ENCODE data around the gene RNLS.

Gene RNLS

DNA sequence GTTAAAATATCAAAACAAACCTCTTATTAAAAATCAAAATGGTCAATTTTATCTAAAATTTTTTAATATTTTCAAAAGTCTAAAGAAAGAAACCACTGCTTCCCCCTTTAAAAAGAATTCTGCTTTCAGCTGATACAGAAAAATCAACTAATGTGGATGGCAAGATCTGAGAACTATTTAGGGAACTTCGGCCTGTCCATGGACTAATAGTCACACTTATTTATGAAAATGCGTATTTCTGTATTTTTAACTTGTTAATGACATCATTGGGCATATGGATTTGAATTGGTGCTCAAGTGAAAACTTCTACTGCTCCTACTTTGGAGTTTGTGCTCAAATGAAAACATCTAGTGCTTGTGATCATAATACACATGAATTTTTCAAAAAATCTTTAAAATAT is 31.9 kb downstream of the RNLS start:
- no peak for DNase-seq

DNA sequence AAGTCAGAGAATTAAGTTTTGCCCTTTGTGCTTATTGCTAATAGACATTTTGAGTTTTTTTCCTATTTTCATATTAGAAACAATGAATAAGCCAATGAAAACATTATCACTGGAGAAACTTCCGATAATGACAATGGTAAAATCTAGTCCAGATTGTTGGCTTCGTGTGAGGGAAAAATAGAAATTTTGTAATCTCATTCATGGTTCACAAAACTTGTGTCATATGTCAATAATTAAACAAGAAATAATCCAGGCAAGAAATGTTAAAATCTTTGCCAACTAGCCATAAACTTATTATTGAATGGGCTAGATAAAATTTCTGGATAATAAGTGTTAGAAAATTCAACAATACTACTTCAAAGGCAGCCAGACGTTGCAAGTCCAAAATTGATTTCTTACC is 36.6 kb downstream of the RNLS start:
- no peak for DNase-seq

DNA sequence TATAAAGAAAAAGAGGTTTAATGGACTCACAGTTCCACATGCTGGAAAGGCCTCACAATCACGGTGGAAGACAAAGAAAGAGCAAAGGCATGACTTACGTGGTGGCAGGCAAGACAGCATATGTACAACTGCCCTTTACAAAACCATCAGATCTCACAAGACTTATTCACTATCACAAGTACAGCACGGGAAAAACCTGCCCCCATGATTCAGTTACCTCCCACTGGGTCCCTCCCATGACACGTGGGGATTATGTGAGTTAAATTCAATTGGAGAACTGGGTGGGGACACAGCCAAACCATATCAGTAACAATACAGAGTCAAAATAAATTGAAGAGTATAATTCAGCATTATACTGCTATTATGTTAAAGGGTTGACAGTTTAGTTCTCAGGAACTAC is 37.8 kb downstream of the RNLS start:
- DNase-seq = no peak

DNA sequence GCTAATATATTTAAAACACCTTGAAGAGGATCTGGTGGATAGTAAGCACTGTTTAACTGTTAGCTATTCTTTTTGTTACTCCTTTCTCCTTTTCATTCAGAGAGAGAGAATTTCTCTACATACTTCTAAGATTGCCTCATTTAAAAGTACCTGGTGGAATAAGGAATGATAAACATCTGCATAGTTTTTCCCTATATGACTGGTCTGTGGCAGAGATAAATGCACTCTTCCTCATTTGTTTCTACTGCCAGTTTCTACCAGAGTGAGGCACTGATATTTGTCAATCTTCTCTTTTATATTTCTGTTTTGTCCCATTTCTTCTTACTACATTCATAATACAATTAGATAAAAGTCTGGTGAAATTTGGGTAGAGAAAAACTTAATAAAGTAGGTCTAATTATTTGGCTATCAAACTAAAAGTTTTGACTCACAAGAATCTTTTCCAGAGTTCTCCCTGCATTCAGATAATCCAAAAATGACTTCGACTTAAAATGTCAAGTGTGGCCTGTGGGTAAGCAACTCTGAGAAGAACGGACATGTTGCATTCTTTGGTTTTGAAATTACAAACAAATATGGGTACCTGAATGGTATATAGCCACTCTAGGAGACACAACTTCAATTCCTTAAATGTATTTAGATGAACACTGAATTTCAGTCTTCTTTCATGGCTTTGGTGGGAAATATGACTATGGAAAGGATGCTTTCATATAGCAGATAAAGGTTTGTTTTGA is 38.8 kb downstream of the RNLS start:
- DNase-seq = no peak

DNA sequence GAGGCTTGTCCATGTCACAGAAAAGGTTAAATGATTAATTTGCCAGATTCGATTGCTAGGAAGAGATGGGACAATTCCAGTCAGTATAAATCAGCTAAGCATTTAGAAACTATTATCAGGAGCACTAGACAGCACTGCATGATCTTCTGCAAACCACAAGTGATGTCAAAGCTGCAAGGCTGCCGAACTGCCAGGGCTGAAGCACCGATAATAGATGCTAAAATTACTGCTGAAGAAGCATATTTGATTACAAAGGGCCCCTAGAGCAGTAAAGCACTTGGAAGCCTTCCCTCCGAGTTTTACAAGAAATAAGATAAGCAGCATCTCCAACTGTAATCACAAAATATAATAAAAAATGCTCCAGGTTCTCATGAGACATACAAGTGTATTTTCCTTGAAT is 40.6 kb downstream of the RNLS start:
- DNase-seq = no peak

DNA sequence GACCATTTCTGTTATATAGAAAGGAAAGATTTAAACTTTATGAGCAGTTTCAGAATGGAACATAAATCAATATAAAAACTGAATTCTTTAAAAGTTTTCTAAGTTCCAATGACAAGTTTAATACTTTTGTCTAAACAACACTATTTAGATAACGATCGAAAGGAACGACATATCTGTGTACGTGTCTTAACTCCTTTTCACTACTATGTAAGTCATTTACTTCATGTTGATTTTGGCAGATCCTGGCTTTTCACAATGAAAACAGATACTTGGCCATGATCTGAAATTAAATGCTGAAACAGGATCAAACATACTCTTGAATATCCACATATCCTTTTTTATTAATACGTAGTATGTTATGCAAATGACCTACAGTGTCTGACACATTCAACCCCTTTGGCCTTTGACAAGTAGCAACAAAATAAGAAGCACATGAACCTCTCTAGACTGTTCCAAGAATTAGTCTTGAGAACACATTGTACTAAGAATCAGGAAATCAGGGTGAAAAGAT is 41.9 kb downstream of the RNLS start:
- DNase-seq = no peak

DNA sequence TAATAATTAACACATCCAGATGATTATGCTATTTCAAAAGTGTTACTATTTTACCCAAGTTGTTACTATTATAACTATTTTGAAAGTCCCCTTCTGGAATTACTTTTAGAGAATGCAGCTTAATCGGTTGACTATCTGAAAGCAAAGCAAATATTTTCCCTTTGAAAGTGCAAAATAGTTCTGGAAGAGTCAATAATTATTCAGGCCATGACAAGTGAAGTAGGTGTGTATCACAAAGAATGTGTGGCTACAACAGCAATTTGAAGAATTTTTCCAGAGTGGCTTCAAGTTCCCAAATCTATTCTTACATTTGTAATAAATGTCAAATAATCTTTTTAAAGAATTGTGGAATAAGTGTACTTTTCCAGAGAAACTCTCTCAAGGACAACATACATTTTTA is 42.8 kb downstream of the RNLS start:
- DNase-seq = no peak

DNA sequence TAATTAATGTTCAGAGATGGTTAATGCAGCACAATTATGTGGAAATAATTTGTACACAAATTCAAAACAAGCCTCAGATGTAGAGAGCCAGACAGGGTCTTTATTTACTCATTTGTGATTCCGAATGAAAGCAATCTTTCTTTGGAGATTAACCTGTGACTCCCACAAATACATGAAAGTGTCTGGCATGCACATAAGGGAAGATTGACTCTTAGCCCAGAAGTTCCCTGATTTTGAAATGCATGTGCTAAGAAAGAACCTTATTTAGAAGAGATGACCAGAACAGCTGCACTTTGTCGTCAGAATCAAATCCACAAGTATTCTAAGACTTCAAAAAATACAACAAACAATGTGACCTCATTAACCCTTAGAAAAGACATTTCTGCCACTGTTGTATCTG is 45.1 kb downstream of the RNLS start:
- DNase-seq = no peak

DNA sequence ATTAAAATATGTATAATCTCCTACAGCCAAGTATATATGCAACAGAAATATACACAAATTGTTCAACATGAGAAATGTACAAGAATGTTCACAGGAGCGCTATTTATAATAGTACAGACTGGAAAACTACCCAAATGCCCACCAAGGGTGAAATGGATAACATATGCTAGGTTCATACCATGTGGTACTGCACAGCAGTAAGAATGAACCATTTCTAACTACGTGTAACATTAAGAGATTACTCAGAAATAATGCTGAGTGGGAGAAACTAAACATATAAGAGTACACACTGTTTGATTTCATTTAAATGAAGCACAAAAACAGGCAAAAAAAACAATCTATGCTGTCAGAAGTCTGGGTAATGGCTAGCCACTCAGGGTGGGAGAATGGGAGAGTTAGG is 45.8 kb downstream of the RNLS start:
- no peak for DNase-seq

DNA sequence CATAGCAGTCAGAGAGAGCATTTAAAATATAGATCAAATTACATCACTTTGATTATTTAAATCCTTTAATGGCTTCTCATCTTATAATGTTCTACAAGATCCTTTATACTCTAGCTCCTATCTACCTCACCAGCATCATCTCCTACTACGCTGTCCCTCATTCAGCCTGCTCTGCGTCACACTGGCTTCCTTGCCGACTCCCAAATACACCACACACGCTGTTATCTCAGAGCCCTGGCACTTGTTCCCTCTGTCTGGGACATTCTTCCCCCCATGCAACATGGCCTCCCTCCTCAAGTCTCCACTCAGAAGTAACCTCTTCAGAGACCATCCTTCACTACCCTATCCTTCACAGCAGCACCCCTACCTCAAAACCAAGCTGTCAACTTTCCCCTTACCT is 46.7 kb downstream of the RNLS start:
- no peak for DNase-seq

DNA sequence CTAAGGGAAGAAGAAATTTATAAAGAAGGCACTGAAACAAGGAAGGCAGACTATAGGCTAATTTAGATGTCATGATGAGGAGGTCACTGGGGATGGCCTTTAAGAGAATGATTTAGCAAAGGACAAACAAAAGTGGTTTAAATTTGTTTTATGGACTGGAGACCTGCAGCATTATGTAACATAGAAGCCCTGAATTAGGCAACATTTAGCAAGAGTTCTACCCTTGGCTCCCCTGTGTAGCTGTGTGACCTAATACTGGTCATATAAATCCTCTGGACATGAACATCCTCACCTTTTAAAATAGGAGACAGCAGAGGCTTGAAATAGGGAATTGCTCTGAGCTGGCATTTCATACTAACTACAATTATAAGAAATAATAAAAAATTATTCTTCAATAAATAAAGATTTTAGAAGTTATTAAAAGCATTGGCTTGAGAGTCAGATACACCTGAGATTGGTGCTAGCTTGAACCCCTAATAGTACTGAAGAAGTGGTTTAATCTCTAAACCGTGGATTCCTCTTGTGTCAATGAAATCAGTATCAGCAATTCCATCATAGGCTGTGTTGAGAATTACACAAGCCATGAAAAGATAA is 48.9 kb downstream of the RNLS start:
- DNase-seq = no peak

DNA sequence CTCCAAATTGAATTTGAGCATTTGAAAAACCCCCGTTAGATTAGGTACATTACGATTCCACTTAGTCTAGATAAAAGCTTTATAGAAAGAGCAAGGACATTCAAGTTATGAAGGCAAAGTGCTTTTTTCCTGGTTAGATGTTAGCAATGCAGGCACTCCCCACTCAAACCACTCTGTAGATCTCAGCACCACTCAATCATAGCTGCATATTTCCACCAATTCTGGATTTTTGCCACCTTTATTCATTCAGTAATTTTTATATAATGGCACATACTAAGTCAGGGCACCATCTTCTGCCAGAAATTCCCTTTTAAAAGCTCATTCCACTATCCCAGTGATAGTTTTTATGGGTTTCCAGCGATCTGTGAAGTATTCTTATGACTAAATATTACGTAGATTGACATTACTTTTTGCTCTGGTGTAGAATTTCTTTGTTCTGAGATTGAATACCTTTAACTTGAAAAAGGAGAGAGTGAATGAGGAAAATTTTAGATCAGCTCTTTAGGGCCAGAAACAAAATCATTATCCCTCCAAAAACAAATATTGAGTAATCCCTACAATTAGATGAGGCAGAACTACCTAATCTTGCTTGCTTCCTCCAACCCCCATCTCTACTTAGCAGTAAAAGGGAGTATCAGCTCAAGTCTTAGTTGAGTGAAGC is 51.6 kb downstream of the RNLS start:
- no peak for DNase-seq

DNA sequence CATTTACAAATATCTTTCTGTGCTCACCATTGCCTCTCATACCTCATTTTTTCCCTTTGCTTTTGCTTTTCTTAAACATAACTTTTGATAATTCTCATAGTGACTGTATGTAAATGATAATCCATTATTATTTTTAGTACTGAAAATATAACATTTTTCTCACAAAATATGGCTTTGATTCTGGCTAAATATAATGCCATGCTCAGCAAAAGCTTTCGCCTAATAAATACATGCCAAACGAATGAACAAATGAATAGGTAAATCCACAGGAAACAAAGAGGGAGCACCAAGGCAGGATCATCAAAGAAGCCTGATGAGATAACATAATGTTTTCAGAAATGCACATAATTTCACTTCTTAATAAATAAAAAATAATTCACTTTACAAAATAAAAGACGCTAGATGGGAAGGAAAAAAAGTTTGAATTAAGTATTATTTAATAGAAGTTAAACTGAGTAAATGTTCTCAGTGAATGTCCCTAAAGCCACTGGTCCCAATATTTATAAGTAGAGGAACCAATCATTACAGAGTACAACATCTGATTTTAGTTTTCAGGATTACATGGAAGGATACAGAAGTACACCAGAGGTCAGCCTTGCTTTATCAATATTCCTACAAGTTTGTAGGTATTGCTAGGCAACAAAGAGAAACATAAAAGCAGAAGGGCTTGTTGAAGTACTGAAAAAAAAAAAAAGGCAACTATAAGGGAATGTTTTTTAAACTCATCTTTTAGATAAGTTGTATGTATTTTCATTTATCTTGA is 52.3 kb downstream of the RNLS start:
- no peak for DNase-seq

DNA sequence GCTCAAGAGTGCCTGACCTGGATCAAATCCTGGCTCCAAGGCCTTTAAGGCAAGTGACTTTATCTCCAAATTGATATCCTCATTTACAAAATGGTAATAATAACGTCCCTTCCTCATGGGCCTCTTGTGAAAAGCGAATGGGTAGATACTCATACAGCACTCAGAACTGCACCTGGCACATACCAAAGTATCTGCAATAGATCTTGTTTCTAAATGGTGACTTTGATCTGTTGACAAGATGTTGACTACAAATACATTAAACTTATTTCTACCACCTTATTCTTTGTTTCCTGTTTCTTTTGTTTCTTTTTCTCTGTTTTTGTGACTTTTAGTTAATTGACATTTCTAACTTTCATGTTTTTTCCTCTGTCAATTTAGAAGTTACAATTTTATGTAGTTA is 53.0 kb downstream of the RNLS start:
- no peak for DNase-seq

DNA sequence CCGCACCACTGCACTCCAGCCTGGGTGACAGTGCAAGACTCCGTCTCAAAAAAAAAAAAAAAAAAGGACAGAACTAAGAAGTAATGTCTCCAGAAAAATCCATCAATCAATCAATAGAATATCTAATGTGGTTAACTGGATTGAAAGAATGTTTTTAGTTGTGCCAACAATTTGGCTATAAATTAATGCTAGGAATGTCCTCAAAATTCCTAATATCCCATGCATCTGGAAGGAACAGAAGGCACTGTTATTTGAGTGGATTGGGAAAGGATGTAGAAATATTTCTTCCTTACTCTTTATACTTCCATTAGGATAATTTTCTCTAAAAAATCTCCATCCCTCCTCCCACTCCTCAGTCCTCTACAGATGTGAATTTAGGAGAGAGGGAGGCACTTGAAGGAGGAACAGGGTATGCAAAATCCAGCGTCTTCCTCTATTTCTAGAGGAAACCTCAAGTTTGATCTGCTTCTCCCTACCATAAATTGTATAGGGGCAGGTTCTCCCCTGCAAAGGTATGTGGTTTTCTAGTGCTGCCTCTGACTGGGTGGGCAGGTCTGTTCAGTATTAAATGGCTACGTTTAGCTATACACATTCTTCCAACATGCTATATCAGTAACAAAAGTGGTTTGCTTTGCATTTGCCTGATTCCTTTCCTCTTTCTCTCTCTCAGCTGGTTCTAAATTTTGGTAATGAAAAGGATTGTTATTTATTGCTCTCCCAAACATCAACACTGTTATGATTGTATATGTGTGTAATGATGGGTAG is 54.1 kb downstream of the RNLS start:
- DNase-seq = no peak

DNA sequence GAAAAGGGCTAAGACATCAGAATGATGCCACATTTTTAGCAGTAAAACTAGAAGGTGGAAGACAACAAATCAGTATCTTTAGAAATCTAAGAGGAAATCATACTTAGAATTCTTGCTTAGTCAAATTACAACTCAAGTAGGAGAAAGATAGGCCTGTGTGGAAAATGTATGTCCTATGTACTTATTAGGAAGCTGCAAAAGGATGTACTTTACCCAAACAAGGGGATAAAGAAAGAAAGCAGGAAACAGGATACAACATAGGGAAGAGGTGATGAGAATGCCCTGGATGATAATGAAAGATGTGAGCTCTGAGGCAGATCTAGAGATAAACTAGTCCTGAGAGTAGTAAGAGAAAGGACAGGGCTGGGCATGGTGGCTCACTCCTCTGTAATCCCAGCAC is 54.9 kb downstream of the RNLS start:
- no peak for DNase-seq

DNA sequence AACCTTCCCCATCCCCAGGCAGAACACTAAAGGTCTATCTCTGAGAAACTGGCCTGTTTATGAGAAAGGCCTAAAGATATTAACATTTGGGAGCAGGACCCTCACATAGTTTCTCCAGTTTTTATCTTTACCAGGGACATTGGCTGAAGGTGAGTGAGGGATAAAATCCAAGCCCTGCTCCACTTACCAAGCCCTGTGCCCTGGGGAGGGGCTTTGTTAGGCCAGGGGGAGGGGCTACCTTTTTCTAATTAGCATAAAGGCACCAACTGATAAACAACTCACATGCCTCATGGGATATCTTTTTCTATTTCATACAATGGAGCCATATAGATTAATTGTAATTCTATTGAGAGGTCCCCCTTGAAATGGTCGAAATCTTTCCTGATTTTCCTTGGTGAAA is 55.9 kb downstream of the RNLS start:
- DNase-seq = no peak

DNA sequence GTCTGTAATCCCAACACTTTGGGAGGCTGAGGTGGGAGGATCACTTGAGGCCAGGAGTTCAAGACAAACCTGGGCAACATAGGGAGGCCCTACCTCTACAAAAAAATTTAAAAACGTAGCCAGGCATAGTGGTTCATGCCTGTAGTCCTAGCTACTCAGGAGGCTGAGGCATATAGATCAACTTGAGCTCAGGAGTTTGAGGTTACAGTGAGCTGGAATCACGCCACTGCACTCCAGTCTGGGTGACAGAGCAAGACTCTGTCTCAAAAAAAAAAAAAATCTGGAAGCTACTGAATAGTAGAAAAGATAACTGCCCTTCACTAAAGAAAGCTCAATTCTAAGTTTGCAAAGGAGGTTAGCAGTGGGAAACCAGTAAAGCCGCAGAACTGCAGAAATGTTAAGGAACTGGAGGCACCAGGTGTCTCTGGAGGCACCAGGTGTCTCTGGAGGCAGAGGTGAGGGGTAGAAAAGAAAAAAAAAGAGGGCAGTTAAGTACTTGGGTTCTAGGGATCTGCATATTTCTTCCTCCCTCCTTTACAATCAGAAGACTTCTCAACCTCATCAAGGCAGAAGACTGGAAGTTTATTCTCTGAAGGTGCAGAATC is 56.5 kb downstream of the RNLS start:
- no peak for DNase-seq

DNA sequence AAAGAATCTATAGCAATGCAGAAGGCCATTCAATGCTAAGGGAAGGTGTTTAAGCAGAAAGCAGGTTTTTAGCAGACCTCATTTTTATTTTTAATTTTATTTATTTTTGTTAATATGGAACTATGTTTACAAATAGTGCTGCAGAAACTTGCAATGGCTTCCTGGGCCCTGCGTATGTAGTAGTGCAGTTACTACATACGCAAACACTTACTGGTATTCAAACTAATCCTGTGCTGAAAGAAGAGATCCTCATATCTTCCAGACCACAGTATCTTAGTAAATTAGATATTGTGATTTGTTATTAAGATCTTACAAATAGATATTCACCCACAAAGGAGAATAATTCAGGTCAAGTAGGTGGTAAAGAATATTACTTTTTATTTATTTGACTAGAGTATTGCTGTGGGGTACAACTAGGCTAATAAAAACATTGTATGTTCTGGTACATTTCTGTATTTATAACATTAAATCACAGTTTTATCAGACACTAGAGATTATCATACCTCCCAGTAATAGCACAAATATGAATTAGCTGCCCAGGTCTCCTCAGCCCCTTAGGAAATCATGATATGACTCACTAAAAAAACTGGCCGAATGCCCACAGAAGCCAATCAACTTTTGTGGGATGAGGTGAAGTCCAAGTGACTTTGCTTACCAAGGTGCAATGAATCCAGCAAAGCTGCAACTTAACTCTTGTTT is 57.6 kb downstream of the RNLS start:
- DNase-seq = no peak

DNA sequence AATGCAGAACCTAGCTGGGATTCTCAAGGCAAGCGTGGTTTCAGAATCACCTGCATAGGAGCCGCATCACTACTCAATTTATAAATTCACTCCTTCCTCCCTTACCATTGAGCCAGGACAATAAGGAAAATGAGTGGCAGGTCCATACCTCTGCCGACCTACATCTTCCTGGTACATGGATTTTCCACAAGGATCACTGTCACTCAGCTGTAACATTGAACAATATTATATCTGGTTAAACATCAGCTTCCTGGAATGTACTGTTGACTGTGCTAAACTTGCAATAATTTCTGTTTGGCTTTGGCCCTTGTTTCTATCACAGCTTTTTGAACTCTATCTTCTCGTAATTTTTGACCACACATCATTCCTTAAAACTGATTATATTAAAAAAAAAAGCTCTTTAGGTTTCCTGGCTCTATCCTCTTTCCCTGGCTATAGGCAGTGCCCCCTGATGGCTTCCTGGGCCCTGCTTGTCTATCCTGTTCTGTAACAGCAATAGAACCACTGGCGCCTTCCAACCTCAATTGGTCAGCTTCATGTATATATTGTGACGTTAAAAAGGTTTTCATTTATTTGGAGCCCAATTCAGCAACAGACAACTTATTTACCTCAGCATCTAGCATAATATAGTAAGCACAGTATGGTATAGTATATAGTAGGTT is 59.2 kb downstream of the RNLS start:
- no peak for DNase-seq

DNA sequence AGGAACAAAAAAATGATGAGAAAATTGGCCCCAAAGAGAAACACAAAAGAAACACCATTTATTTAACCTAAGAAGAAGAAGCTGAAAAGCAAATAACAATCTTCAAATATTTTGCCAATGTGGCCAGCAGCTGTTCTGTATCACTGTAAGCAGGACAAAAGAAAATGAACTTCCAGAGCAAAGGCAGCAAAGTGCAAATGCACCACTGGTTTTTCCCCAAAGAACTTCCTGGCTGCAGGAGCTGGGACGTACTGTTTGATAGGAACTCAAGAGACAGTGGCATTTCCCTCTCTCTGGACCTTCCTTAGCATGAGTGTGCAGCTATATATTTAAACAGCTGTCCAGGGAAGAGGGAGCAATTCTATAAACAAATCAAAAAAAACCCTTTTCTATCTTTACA is 60.4 kb downstream of the RNLS start:
- no peak for DNase-seq

Measured in activated CD4-positive, CD25-positive, alpha-beta regulatory T cell (primary cell).